ENCODE results near the gene PRICKLE2.

The PRICKLE2 gene

DNA sequence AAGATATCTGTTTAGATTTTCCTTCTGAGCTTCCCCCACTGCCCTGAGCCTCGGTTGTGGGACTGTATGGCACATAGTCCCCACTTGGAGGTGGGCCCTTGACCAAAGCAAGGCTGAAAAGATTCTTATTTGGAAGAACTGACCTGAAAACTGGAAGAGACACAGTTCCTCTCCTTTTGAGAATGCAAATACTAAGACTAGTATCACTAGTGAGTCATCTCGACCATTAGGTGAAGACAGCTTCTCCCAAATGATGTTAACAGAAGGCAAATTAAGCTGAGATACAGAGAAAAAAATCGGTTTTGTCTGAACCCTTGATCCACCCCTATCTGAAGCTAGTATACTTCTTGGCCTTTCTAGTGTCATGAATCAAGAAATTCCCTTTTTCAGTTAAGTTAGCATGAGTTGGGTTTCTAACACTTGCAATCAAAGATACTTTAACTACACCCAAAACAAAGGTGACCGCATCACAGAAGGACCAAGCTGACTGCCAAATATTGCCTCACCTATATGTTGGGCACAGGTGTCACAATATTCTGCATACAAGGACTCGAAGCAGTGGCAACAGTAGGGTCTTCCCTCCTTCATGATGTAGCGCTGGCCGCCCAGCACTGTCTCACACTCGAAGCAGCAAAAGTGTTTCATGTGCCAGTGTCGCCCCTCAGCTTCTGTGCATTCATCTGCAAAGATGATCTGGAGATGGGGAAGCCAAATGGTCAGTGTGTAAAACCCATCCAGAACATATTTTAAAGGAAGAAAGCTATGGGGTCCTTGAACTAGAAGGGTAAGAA, 72.4 kb downstream of the PRICKLE2 start:
- no peak for DNase-seq

DNA sequence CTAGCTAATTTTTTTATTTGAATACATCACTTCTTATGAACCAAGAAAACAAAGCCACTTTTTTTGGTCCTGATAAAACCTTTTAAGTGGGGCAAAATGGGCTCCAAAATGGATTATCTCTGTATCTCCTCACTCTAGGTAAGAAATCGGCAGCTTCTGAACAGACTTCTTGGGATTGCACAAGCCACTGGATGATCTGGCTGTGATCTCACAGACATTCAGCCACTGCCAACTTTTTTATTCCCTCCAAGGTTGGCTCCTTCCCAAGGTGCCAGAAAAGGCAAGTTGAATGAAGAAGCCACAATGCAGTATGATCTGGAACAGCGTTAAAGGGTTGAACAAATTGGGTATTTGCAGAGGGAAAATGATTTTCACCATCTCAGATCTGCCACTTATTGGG, 73.2 kb downstream of the PRICKLE2 start:
- no peak for DNase-seq

DNA sequence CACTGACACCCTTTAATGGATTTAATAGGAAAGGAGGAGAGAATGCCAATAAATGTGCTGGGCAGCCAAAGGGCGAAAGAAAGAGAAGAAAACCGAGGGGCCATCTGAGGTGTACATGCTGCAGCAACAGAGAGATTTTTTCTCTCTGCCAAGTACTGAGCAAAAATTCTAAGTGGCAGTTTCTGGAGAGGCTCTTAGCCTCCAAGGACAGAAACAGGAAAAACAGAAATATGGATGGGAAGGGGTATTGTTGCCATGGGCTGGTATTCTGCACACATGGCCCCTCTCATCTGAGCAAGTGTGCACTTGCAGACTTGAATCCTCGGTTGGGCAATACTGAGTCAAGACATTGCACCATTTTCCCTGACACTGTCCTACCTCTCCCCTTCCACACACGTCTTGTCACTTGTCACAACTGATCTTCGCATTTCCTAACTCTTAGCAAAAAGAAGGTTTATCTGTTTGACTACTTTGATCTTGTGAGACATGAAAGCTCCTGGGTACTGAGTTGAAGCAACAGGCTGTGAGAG, 73.9 kb downstream of the PRICKLE2 start:
- DNase-seq, result no peak

DNA sequence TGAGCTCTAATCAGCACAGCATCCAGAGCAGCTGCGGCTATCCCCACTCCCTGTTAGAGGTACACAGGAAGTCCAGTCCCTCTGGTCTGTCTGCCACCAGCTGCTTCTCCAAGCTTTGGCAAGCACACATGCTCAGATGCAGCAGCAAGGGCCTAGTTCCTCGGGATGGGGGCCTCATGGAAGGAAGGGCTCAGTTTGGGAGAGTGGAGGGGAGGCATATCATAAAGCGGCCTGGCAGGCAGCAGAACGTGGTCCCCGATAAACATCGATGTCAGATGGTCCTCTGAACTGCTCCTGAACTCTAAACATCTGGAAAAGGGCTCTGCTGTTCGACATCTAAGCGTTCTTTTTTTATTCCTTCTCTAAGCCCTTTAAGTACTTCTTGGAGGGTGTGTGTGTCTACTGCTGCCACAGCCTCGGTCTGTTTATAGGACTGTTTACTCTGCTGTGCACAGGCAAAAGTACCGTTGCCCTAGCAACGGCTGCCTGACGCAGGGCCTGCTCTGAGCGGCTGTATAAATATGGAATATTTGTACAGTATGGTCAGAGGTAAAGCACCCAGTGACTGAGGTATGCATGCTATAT, 74.6 kb downstream of the PRICKLE2 start:
- DNase-seq, result no peak

DNA sequence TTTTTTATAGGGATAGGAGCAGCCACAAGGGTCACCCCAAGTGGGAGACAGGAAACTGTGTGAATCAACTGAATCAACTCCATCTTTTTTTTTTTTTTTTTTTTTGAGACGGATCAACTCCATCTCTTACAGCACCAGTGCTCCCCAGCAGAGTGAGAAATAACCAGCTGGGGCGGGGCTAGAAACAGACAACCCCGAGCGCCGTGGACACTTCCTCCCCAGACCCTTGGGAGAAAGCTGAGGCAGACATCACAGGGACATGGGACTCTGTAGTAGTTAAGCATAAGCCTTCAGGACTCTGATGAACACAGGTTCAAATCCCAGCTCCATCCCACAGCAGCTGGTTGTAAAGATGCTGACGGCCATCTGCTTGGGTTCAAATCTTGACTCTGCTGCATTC, 75.4 kb downstream of the PRICKLE2 start:
- no peak for DNase-seq

DNA sequence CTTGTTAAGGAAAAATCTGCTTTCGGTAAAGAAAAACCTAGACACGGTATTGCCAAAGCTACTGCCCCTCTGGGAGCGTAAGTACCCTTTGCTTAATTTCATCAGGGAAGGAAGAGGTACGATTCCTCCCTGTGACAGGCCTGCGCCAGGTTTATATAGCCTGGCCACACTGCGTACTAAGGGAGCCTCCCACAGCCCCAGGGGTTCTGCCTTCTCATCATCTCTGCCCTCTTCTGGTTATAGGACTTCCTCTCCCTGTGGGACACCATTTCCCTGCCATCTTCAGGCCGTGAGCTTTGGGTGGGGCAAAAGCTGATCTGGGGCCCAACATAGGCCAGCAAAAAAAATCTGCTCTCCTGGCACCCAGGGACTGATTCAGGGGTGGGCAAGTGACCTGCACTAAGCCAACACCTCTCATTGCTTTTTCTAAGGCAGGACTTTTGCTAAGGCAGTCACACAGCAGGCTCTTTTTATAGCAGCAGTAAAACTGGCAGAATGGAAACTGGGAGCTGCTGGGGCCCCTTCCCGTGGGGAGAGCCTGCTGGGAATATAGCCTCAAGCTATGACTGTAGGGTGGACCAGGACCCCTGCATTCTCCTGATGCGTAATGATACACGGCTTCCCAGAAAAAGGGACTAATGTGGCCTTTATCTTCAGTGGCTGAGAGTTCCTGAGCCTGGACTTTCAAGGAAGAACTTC, 76.2 kb downstream of the PRICKLE2 start:
- DNase-seq, result no peak

DNA sequence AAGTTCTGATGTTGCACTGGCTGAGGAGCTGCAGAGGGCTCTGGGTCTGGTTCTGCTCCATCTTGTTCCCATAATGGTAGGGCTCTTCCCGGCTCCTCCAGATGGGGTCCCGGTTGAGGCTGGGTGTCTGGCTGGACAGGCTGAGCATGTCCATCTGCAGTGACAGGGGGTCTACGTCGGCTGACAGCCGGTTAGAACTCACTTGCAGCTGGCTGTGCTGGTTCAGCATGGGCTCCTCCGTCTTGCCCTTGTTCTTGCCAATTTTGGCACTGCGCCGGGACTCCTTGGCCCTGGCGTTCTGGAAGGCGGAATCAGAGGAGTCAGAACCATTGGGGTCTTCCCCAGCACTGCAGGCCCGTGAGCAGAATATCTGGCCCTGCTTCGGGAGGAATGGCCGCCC, 78.1 kb downstream of the PRICKLE2 start:
- no peak for DNase-seq

DNA sequence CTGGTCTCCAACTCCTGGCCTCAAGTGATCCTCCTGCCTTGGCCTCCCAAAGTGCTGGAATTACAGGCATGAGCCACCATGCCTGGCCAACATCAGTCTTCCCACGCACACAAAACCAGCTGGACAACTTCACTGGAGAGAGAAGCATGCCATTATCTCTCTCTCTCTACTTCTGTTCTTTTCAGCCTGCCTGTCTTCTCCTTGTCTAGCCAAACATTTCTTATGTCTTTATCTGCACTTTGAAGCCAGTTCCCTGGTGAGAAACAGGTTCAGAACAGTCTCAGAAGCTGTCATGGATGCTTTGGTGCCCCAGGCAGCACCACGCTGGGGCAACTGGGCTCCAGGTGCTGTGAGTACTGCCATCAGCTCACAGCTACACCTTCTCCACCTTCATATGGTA, 79.8 kb downstream of the PRICKLE2 start:
- no peak for DNase-seq

DNA sequence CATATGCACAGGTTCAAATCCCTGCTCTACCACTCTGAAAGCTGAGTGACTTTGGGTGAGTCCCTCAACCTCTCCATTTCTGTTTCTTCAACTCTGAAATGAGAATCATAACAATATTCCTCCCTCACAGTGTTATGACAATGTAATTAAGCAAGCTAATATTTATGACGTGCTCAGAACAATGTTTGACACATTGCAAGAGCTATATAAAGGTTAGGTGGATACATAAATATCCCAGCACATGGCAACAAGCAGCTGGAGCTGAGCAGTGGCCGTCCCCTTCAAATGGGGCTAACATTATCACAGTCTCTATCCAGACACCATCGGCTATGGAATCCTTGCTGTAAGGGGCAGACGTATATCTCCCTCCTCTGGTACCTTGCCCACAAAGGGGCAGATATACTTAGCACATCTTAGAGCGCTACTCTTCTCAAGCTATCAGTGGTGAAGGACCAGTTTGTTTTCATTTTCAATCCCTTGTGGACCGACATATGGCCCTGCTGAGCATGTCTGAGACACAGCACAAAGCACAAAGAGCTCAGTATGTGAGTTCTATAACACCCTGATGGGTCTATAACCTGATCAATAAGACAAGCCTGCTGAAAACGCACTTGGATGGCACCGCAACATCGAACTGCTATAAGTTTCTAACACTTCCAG, 80.9 kb downstream of the PRICKLE2 start:
- DNase-seq, result no peak

DNA sequence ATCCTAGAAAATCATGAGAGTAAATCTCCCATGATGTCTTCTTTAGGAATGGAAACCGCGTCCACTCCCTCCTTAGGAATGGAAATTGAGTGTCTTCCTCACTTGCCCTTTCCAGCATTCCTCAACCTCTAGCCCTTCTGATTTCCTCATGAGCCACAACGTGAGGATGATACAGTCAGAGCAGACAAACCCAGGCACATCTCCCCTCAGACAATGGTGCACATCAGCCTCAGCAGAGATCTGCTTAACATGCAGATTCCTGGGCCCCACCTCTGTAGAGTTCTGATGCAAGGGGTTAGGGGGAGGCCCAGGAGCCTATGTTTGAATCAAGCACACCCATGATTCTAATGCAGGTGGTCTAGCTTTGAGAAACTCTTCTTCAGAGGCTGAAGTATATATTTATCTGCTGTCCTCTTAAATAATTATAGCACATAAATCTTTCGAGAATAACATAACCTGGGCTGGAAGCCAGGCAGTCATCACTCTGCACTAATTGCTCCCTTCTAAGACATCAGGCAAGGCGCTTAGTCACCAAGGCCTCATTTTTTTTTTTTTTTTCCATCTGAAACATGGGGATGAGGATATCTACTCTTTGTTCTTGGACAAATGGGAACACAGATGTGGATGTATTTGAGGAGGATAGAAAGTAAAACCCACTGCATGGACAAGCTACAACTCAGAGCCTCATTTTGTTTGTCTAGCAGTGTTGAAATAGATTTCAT, 81.7 kb downstream of the PRICKLE2 start:
- DNase-seq, result no peak

DNA sequence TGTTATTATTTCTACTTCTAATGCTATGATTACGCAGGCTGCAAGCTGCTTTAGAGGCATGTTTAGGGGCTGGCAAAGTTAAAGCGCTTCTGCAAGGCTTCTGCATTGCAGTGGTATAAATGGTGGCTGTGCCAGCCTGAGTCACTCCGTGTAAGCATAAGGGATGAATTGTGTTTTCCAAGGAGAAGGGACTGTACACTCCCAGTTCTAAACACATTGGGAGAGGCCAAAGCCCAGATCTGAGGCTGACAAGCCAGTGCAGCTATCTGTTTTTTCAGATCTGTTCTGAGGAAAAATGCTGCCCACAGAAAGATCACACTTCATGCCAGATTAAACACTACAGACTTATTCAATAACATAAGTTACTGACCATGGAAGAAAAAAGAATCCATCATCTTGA, 83.8 kb downstream of the PRICKLE2 start:
- no peak for DNase-seq

DNA sequence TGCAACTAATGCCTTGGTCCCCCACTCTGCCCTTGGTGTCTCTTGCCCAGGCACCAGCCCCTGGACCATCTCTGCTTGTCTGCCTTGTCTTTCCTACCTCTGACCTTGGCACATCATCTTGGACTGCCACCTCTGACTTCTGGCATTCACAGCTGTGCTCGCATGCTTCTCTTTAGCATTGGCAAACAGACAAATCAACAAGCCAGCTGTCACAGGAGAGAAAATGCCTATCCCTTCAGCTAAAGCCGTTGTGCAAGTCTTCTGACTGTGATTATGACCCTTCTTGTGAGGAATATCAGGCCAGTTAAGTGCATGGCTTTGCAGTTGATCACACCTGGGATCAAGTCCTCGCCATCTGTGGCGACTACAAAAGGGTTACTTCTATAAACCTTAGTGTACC, 84.6 kb downstream of the PRICKLE2 start:
- DNase-seq, result no peak

DNA sequence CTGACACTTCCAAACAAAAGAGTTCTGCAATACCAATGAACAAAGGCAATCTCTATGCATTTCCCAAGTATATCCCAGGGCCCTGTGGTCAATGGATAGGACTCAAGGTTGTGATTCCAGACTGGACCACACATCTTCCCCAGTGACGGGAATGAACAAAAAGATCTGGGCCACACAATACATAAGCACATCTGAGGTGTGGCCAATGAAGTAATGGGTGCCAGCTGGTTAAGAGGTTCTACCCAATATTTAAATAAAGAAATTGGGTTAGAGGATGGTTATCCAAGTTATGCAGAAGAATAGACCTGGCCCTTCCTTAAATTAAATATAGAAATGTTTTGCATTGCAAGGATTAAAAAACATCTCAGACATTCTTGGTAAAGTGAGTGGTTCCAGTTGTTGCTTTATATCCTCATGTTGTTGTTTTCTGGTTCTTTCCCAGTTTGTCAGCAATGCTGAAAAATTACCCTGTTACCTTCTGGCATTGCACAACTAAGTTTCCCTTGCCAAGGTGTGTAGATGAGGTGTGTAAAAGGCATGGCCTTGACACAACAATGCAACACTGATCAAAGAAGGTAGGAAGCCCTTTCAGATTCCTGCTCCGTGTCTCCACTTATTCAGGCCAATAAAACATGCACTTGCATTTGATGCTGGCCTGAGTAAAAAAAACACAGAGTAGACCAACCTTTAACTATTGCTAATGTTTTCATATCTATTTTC, 86.5 kb downstream of the PRICKLE2 start:
- no peak for DNase-seq

DNA sequence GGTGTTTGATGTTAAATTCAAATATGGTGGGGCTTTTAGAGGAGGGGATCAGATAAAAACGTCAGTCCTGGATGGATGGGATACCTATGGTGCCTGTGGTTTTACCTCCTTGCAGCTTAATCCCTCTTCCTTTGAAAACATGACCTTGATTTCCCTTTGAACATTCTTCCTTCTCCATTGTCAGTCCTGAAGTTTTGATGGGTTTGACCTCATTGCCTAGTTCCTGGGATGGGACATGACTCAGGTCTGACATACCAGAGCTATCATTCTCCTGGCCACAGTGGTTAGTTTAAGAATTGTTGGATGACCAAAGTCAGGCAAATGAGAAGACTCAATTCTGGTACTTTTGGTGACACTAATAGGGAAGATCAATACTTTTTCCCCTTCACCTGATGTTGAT, 87.2 kb downstream of the PRICKLE2 start:
- DNase-seq, result no peak

DNA sequence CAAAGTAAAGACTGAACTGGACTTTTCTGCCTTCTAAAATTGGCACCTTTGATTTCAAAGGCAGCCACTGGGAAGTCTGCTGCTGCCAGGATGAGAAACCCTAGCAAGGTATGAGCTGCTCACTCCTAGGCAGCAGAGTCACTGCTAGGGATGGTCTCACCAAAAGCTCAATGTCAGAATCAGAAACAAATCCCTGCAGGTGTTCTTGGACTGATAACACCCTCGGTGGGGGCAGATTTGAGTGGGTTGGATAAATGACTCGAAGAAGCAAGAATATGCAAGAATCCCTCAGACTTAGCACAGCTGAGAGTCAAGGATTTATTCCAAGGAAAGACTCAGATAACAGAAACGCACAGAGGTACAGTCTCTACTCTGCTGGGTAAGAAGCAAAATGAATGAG, 90.4 kb downstream of the PRICKLE2 start:
- no peak for DNase-seq

DNA sequence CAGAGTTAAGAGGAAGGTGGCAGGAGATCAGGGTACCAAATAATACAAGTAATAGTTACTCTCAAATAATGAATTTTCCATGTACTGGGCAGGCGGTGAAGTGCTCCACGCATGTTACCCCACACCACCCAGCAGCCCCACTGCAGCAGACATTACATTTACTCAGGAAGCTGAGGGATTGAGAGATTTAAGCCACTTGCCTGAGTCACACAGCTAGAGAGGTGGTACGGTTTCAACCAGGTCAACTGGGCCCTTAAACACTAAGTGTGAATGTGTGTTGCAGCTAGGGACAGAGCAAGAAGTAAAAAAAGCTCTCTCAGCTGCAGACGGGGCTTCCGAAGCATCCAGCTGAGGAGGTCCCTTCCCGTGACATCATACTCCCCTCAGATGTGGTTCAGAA, 91.3 kb downstream of the PRICKLE2 start:
- DNase-seq, result no peak

DNA sequence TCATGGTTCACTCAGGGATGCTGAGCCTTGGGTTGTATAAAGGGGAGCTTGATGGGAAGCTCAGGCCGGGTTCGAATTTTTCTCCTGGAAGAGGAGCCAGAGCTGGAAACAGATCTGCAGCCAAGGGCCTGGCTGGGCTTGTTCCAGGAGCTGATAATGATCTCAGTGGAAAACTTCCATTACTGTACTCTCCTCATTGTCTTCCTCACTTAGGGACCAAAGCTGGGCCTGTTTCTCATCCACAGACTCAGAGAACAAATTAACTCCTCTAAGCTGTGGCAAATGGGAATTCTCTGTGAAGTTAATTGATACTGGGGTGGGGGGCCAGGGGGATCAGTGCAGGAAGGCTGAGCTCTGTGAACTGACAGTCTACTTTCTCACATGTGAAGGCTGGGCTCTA, 92.0 kb downstream of the PRICKLE2 start:
- DNase-seq, result no peak

DNA sequence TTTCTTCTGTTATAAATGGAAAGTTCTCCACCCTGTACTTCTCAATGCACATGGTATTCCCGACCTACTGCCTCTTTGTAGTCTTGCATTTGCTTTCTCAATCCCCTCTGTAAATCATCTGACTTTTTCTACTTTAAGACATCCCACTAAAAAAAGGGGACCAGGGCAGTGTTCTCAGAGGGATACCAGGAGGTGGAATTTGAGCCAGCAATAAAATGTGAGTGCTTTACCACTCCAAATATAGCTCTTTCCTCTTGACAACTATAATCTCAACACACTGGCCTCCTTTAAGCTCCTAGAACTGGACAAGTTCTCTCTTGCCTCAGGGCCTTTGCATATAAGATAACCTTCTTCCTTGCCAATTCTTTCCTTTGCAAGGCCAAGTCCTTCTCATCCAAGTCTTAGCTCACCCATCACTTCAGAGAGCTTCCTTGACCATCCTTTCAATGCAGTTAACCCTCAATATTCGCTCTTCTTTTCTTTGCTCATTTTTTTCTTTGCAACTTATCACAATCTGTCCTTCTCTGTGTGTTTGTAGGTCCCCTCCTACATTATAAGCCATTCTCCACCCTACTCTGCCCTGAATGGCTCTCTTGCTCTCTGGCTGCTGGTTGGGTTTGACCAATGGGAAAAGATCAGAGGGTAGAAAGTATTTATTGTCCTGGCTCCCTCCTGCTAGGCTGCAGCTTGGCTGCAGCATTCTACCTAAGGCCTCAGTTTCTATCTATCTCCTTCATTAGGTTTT, 93.4 kb downstream of the PRICKLE2 start:
- no peak for DNase-seq

DNA sequence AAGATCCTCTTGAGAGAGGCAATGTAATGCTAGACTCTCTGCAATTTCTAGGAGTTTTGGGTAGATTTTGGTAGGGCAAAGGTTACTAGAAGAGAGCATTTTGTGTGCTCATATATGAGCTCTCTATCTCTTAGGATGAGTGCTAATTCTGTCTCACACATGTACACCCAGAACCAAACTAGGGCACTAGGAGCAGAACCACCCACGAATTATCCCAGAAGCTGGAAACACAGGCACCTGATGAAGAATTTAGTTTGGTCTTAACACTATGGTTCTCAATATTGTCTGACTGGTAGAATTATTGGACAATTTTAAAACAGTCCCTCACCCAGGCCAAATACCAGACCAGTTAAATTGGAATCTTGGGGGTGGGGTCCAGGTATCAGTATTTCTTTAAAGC, 94.8 kb downstream of the PRICKLE2 start:
- no peak for DNase-seq

DNA sequence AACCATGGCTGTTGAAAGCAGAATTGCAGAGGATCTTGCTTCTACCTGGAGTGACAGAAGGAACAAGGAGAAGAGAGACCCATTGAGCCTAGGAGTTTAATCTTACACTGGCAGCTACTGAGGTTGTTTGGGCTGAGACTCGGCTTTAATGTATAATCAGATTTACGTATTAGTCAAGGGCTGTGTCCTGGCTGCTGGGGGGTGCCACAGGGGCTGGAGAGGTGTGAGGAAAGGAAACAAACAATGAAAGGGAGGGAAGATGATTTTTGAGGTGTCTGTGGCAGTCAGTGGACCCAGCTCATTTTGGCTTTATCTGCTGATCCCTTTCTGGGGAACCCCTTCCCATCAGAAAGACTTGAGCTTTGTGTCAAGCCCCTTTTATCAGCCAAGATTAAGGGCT, 95.7 kb downstream of the PRICKLE2 start:
- DNase-seq, result no peak

DNA sequence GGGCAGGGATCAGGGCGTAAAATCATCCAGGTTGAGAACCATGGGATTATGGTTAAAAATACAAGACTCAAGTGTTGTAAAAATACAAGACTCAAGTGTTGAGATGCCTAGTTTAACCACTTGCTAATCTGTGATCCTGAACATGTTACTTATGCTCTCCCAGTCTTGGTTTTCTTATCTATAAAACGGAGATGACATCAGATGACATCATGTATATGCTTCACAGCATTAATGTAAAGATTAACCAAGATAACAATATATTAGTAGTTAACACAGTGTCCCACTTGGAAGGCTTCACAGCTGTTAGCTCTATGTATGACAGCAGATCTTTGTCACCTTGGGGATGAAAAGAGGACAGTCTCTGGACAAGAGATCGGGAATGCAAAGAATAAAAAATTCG, 96.2 kb downstream of the PRICKLE2 start:
- DNase-seq, result no peak
